GM11168 (cell line): Measurements from ENCODE around the gene HES3.

ENCODE experiments used
- in situ Hi-C: fragments of 300-500 bp; cut with MboI; formaldehyde crosslinking; loops from one replicate; pipeline ENCODE4 v1.12.0; 2022; ENCODE audit warnings: low sequenced_read_pairs; ENCODE audit not compliant: unreplicated experiment

HES3 gene

DNA sequence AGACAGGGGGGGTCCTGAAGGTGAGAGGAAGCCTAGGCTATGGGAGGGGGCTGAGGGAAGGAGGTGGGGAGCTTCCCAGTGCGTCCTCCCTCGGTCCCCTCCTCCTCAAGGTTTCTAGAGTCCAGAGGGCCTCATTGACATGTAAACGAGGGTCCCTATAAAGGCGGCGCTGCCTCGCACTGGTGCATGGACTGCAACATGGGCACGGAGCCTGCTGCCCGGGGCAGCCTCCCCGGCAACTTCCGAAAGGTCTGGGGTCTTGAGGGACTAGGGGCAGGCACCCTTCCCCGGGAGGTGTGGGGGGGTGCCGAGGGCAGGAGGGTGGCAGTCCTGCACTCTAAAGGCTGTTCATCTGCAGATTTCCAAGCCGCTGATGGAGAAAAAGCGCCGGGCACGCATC, at the start of gene HES3:
Gene HES3, plus strand, starts transcription at position 187 of the 400 bp plus-strand sequence. Its CDS starts 187 bp downstream, at position 374.
- in situ Hi-C loops: no loop called here

DNA sequence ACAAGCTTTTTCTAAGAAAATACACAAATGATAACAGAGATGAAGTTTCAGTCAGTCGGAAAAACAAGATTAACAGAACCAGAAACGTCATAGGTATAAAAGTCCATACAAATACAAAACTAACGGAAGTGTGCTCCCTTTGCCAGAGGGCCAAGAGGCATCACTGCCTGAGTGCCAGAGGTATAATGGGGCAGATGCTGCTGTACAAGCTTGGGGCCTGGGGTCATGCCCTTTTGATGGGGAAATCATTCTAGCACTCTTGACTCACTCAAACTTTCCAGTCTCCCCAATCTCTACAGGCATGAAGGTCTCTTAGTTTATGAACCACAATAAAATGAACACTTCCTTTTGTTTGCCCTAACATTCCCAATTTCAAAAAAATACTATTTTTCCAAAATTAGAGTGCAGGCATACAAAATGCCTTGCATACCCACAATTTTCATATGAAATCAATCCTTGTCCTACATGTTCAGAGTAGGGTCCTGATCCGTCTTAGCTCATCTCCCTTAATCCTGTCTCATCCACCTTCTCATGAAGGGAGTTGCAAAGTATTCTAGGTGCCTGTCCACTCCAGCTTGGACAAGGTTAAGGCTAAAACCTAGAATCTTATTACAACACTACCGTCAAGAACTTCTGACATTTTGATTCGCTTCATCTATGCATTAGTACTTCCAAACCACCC, 46.1 kb upstream of the HES3 start:
- in situ Hi-C loops: no loop called here

DNA sequence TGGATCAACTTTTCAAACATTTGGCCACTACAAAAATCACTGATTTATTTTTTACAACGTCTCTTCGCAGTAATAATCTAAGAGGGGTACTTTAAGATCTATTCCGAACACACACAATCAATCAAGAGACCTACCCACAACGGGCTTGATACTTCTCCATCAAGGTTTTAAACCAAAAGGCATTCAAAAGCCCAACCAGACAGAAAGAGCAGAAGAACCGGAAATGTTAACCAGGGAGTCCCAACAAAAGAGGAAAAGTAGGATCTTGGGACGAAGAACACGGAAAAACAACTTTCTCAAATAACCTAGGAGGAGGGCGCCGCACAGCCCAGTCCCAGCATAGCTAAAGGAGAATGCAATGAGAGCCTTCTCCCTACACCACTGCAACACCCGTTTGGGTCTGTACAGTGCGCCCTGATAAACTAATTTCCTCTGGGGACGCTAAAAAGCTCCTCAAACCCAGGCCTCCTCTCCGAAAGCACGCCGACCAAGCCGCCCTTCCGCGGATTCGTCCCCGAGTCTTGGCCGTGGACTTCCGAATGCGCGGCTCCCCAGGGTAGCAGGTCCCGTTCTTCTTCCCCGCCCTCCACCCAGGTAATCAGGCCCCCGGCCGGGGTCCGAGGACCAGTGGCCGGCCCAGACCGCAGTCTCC, 45.2 kb upstream of the HES3 start:
- in situ Hi-C loops: no loop called here

- in situ Hi-C loops: no loop called here
Observed at GRCh38 chr1:6199298-6200187, 44.4 kb upstream of the HES3 start, which contains the start of gene RPL22. RPL22 (minus strand) TSS chr1:6199595; CDS start chr1:6199573, 22 bp downstream.

DNA sequence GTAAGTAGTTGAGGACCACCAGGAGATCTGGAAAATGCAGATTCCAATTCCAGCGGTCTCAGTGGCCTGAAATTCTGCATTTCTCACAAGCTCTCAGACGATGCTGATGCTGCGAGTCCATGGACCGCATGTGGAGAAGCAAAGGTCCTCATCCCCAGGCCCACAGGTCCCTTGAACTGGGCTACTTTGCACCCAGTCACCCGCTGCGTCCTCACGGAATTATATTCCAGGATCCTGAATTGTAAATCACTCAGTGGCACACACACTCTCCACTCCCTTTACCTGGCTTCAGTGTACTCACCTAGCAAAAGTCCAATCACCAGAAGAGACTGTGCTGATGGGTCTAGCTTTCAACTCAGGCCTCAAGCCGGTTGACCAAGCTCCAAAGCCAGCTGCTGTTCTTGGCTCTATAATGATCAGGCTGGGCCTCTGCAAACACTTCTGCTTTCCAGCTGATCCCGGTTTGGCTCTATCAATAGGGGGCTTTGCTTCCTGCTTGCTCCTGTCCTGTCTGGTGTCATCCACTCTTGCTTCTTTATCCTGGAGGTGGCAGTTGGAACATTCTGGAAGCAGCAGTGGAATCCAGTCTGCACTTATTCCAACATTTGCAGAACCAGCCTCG, 43.7 kb upstream of the HES3 start:
- in situ Hi-C loops: no loop called here

DNA sequence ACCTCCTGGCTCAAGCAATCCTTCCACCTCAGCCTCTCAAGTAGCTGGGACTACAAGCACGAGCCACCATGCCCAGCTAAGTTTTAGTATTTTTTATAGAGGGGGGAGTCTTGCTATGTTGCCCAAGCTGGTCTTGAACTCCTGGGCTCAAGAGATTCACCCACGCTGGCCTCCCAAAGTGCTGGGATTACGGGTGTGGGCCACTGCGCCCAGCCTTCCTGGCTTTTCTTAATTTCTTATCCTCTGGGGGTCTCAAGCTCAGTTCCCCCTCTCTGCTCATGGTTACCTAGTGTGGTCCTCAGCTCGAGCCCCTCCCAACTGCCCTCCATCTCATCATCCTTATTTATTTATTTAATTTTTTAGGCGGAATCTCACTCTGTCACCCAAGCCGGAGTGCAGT, 41.7 kb upstream of the HES3 start:
- in situ Hi-C loops: no loop called here

DNA sequence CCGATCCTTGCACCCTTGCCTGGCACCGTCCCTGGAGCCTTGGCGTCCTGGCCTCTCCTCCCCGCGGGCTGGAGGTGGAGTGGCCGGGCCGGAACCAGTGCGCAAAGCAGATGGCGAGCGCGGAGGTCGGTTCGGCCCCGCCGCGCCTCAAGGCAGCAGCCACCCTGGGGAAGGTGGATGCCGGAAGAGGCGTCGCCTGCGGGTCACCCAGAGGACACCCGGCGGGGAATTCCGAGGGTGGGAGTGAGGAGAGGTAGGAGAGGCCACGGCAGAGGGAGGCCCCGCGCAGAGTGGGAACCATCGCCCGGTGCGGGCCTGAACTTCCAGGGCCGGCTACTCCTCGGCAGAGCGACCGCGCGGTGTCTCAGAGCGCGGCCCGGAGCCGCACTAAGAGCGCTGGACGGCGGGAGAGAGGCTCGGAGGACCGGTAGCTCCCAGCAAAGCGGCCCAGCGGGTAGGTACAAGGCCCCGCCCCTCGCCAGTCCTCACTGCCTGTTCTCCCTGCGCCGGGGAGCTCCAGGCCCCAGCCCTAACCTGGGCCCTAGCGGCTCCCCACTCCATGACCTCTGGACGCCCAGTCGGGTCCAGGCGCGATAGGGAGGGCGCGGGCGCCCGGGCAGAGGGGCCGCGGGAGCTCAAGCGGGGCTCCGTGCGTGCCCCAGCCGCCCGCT, 38.0 kb upstream of the HES3 start, which contains the start of gene RNF207:
Gene RNF207, plus strand, starts transcription at position 271 of the 671 bp plus-strand sequence. CDS start 417 bp downstream, outside the sequence.
- in situ Hi-C loops: no loop called here

GRCh38 chr1:6206520-6206855, 37.5 kb upstream of the HES3 start:
- in situ Hi-C loops: no loop called here

DNA sequence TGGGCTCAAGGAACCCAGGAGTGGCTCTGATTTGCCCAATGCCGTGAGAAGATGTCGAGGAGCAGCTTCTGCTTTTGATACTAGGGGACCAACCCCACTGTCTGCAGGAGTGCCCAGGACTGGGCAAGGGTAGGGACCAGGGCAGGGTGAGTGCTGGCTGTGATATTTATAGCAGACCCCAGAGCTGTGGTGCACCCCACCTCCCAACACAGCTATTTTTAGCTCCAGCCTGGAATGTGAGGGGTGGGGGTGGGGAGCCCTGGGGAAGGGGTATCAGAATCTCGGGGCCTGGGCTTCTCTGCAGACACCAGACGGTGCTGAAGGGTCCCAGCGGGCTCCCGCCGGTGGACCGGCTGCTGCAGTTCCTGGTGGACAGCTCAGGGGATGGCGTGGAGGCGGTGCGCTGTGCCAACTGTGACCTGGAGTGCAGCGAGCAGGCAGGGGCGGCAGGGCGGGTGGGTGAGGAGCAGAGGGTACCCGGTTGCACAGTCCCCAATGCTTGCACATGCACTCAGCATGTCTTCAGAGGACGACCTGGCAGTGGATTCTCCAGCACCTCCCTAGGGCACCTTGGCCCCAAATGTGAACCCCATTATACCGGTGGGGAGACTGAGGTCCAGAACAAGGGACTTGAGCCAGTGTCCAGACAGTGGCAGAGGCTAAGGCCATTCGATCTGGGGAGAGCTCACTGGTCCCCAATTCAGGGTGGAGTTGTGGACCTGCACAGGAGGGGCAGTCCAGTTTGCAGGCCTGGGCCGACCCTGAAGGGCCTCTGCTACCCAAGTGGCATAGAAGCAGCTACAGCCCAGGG, 36.7 kb upstream of the HES3 start:
- in situ Hi-C loops: no loop called here

- in situ Hi-C loops: no loop called here
Observed at GRCh38 chr1:6207921-6208320, 36.1 kb upstream of the HES3 start.

GRCh38 chr1:6208723-6209660, 35.0 kb upstream of the HES3 start:
- in situ Hi-C loops: no loop called here

DNA sequence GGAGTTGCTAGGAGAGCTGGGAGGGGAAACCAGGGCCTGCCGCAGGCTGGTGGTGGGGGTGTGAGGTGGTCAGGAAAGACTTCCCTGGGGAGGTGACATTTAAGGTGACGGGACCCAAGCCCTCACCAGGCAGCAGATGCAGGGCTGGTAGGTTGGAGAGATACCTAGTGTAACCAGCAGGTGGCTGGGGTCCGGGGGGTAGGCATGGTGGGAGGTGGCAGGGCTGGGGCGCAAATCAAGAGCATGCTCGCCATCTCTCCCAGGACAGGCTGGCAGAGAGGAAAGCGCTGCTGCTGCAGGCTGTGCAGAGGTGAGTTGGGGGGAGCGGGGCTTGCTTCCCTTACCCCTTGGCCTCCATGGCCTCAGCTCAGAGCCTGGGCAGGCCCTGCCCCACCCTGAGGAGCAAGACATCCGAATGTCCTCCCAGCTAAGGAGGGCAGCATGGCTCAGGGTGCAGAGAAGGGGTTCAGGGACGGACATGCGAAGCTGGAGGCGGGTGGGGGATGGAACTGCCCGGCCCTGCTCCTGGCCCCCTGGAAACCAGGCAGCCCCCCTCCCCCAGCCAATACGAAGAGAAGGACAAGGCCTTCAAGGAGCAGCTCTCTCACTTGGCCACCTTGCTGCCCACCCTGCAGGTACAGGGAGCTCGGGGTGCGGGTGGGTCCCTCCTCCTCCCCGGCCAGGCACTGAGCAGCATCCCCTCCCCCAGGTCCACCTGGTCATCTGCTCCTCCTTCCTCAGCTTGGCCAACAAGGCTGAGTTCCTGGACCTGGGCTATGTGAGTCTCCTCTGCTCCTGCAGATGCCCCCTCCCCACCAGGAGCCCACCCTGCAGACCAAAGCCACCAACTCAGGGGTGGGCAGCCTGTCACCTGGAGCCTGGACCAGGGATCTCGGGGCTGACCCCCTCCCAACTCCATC, 34.1 kb upstream of the HES3 start:
- in situ Hi-C loops: no loop called here

DNA sequence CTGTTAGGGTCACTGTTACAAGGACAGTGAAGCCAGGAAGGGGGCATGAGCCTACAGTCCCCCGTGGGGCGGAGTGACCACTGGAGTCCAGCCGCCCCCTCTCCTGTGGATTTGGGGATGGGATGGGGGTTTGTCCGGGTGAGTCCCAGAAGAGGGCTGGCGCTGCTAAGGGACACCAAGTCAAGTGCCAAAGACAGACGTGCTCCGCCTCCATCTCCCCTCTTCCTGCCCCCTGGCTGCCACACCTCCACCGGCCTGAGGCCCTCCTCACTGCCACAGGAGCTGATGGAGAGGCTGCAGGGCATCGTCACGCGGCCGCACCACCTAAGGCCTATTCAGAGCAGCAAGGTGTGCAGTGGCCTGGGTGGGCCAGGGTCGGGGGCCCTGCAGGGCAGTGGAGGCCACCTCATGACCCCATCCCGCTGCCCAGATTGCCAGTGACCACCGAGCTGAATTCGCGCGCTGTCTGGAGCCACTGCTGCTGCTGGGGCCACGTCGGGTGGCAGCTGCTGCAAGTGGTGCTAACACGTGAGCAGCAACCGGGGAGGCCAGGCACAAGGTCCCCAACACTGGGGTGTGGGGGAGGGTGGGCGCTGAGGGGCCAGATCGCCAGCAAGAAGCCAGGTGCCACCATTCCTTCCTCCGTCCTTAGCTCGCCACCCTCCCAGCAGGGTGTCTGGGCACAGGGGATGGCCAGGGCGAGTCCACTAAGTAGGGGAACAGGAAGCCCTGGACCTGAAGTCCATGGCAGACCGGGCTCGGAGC, 33.2 kb upstream of the HES3 start:
- in situ Hi-C loops: no loop called here

GRCh38 chr1:6211731-6212130, 32.2 kb upstream of the HES3 start:
- in situ Hi-C loops: no loop called here

DNA sequence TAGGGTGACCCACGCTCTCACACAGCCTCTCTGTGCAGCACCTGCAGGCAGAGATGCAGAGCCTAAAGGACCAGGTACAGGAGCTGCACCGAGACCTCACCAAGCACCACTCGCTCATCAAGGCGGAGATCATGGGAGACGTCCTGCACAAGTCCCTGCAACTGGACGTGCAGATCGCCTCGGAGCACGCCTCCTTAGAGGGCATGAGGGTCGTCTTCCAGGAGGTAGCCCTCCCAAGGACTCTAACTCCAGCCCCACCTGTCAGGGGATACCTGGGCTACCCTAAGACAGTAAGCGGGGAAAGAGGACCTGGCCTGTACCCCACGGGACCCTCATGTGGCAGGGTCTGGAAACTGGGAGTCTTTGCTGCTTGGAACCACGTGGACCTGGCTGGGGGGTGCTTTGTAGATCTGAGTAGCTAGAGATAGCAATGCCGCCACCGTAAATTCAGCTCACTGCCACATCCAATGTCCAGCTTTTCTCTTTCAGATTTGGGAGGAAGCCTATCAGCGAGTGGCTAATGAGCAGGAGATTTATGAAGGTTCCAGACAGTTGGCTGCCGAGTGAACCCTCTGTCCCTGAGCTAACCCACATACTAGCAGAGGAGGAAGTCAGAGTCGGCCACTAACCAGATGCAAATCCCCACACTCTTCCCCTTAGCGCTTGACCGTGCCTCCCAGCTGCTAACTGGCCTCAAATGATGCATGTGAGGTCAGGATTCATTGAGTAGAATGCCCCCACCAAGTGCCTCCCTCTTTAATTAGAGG, 31.6 kb upstream of the HES3 start:
- in situ Hi-C loops: no loop called here
